ENCODE measurements around the gene IP6K1.
"Not testable (repeated sequence)": the region's sequence is repeated elsewhere in the genome, so short reads cannot be mapped to it uniquely, and the experiment has no call there.

Gene IP6K1

GRCh38 chr3:49703956-49704355 is 82.4 kb downstream of the IP6K1 start:
- Mint-ChIP-seq H3K9me3 (no peaks in the 10 kb centered on the region), H3K27ac (peak overlapping the region; percentile 67), H3K4me1 (peaks cover 7% of the 10 kb centered on the region), H3K36me3 (peaks cover 6% of the 10 kb centered on the region), H3K4me3 (no peak overlapping the region)
- DNase-seq (ENCODE audit: low spot score in 2 of 2), result no peak
- ATAC-seq, result no peak

GRCh38 chr3:49703443-49703927 is 82.9 kb downstream of the IP6K1 start:
- H3K27ac Mint-ChIP-seq, result peak overlapping the region; percentile 67
- peaks cover 6% of the 10 kb centered on the region for H3K36me3 Mint-ChIP-seq
- peak; percentile 89 for ATAC-seq
- peaks cover 7% of the 10 kb centered on the region for H3K4me1 Mint-ChIP-seq
- H3K4me3 Mint-ChIP-seq, result no peak overlapping the region
- H3K9me3 Mint-ChIP-seq, result no peaks in the 10 kb centered on the region
- peak; percentile 35 to 78 for DNase-seq (ENCODE audit: low spot score in 2 of 2)

- Mint-ChIP-seq H3K9me3 (no peaks in the 10 kb centered on the region), H3K4me3 (no peak overlapping the region), H3K36me3 (peaks cover 6% of the 10 kb centered on the region), H3K27ac (peak overlapping the region; percentile 67), H3K4me1 (peaks cover 7% of the 10 kb centered on the region)
- ATAC-seq (no peak), DNase-seq (ENCODE audit: low spot score in 2 of 2) (no peak)
Measured at GRCh38 chr3:49702672-49703071, 83.7 kb downstream of the IP6K1 start.

- Mint-ChIP-seq H3K4me3 (no peak overlapping the region), H3K9me3 (no peaks in the 10 kb centered on the region), H3K4me1 (peaks cover 7% of the 10 kb centered on the region), H3K36me3 (peaks cover 6% of the 10 kb centered on the region), H3K27ac (peak overlapping the region; percentile 71)
- DNase-seq (ENCODE audit: low spot score in 2 of 2) (no peak), ATAC-seq (no peak)
Measured at GRCh38 chr3:49701388-49702077, 84.8 kb downstream of the IP6K1 start.

- DNase-seq (ENCODE audit: low spot score in 2 of 2) (no peak), ATAC-seq (no peak)
- H3K4me3 Mint-ChIP-seq, result no peak overlapping the region
- H3K27ac Mint-ChIP-seq, result peak overlapping the region; percentile 71
- peaks cover 7% of the 10 kb centered on the region for H3K4me1 Mint-ChIP-seq
- H3K36me3 Mint-ChIP-seq, result peaks cover 6% of the 10 kb centered on the region
- H3K9me3 Mint-ChIP-seq, result no peaks in the 10 kb centered on the region
Measured at GRCh38 chr3:49700453-49701128, 85.8 kb downstream of the IP6K1 start.

GRCh38 chr3:49700014-49700413 is 86.3 kb downstream of the IP6K1 start:
- no peaks in the 10 kb centered on the region for H3K9me3 Mint-ChIP-seq
- peaks cover 6% of the 10 kb centered on the region for H3K36me3 Mint-ChIP-seq
- ATAC-seq (no peak), DNase-seq (ENCODE audit: low spot score in 2 of 2) (no peak)
- peaks cover 7% of the 10 kb centered on the region for H3K4me1 Mint-ChIP-seq
- H3K27ac Mint-ChIP-seq, result peak overlapping the region; percentile 71
- no peak overlapping the region for H3K4me3 Mint-ChIP-seq

GRCh38 chr3:49699281-49699979 is 86.9 kb downstream of the IP6K1 start:
- DNase-seq (ENCODE audit: low spot score in 2 of 2) (no peak), ATAC-seq (no peak)
- H3K4me3 Mint-ChIP-seq, result no peak overlapping the region
- H3K27ac Mint-ChIP-seq, result peak overlapping the region; percentile 71
- no peaks in the 10 kb centered on the region for H3K9me3 Mint-ChIP-seq
- H3K4me1 Mint-ChIP-seq, result peaks cover 7% of the 10 kb centered on the region
- H3K36me3 Mint-ChIP-seq, result peaks cover 6% of the 10 kb centered on the region

GRCh38 chr3:49695350-49696015 is 90.9 kb downstream of the IP6K1 start:
- peaks cover 27% of the 10 kb centered on the region for H3K4me1 Mint-ChIP-seq
- not testable (repeated sequence) for H3K27ac Mint-ChIP-seq; DNase-seq (ENCODE audit: low spot score in 2 of 2); H3K4me3 Mint-ChIP-seq; ATAC-seq; H3K36me3 Mint-ChIP-seq; H3K9me3 Mint-ChIP-seq

GRCh38 chr3:49694409-49695070 is 91.8 kb downstream of the IP6K1 start:
- not testable (repeated sequence) for H3K4me3 Mint-ChIP-seq; ATAC-seq; H3K36me3 Mint-ChIP-seq; DNase-seq (ENCODE audit: low spot score in 2 of 2); H3K27ac Mint-ChIP-seq; H3K9me3 Mint-ChIP-seq
- H3K4me1 Mint-ChIP-seq, result peaks cover 37% of the 10 kb centered on the region

GRCh38 chr3:49691481-49691880 is 94.9 kb downstream of the IP6K1 start:
- Mint-ChIP-seq H3K36me3 (peaks cover 19% of the 10 kb centered on the region), H3K4me3 (peak overlapping the region; percentile 97), H3K27ac (peak overlapping the region; percentile 99), H3K4me1 (peaks cover 57% of the 10 kb centered on the region)
- DNase-seq (ENCODE audit: low spot score in 2 of 2); ATAC-seq; H3K9me3 Mint-ChIP-seq: not testable (repeated sequence)

- Mint-ChIP-seq H3K4me1 (peaks cover 57% of the 10 kb centered on the region), H3K36me3 (peaks cover 19% of the 10 kb centered on the region), H3K4me3 (peak overlapping the region; percentile 97), H3K27ac (peak overlapping the region; percentile 99)
- not testable (repeated sequence) for H3K9me3 Mint-ChIP-seq; ATAC-seq; DNase-seq (ENCODE audit: low spot score in 2 of 2)
Measured at GRCh38 chr3:49690856-49691255, 95.5 kb downstream of the IP6K1 start.

GRCh38 chr3:49689908-49690624 is 96.3 kb downstream of the IP6K1 start:
- not testable (repeated sequence) for DNase-seq (ENCODE audit: low spot score in 2 of 2); H3K9me3 Mint-ChIP-seq; ATAC-seq
- Mint-ChIP-seq H3K4me1 (peaks cover 61% of the 10 kb centered on the region), H3K27ac (peak overlapping the region; percentile 99), H3K36me3 (peaks cover 19% of the 10 kb centered on the region), H3K4me3 (peak overlapping the region; percentile 97)

- Mint-ChIP-seq H3K4me3 (peak within 1 kb of the TSS; percentile 97), H3K9me3 (no peaks in the 10 kb centered on the region), H3K36me3 (peaks cover 23% of the 10 kb centered on the region), H3K27ac (peak within 1 kb of the TSS; percentile 99), H3K4me1 (peaks cover 59% of the 10 kb centered on the region)
- ATAC-seq (peak; percentile 84), DNase-seq (ENCODE audit: low spot score in 2 of 2) (peak; percentile 93 to 98)
Measured at GRCh38 chr3:49689046-49689907, 97.1 kb downstream of the IP6K1 start, which contains the start of the genes MST1 and RNF123. TSS of gene MST1 (minus strand) at chr3:49689474. CDS start at chr3:49688691, 783 bp downstream. TSS of gene RNF123 (plus strand) at chr3:49689557. CDS start at chr3:49691166, 1,609 bp downstream.
